HEK293 (cell line): Measurements from ENCODE around the gene ZNF33B.

Source experiments
- GLI2 ChIP-seq: fragments of 450-650 bp; formaldehyde crosslinking; IDR thresholded peaks from 2 replicates; pipeline ENCODE4; 2017; ENCODE audit warnings: missing biosample characterization, missing genetic modification characterization, low read depth, borderline replicate concordance
- KLF10 ChIP-seq: fragments of 450-650 bp; IDR thresholded peaks from 2 replicates; pipeline ENCODE4 v1.5.1; 2018; ENCODE audit warnings: missing biosample characterization, mild to moderate bottlenecking, missing genetic modification characterization
- REPIN1 ChIP-seq: fragments of 450-650 bp; formaldehyde crosslinking; IDR thresholded peaks from 2 replicates; pipeline ENCODE4 v1.5.1; 2017; ENCODE audit warnings: missing biosample characterization, missing genetic modification characterization, low read depth
- SCRT1 ChIP-seq: fragments of 450-650 bp; formaldehyde crosslinking; IDR thresholded peaks from 2 replicates; pipeline ENCODE4 v1.5.1; 2016; ENCODE audit warnings: missing biosample characterization, missing genetic modification characterization, borderline replicate concordance
- SCRT2 ChIP-seq: fragments of 450-650 bp; formaldehyde crosslinking; IDR thresholded peaks from 2 replicates; pipeline ENCODE4 v1.5.1; 2016; ENCODE audit warnings: missing biosample characterization, missing genetic modification characterization
- SP2 ChIP-seq: fragments of 450-650 bp; formaldehyde crosslinking; IDR thresholded peaks from 2 replicates; pipeline ENCODE4 v1.5.1; 2016; ENCODE audit warnings: missing biosample characterization, missing genetic modification characterization
- YY2 ChIP-seq: fragments of 450-650 bp; formaldehyde crosslinking; IDR thresholded peaks from 2 replicates; pipeline ENCODE4 v1.5.1; 2016; ENCODE audit warnings: missing biosample characterization, missing genetic modification characterization
- ZBTB20 ChIP-seq: fragments of 450-650 bp; formaldehyde crosslinking; IDR thresholded peaks from 2 replicates; pipeline ENCODE4 v1.5.1; 2016; ENCODE audit warnings: missing biosample characterization, missing genetic modification characterization
- ZBTB21 ChIP-seq: fragments of 450-650 bp; formaldehyde crosslinking; IDR thresholded peaks from 2 replicates; pipeline ENCODE4 v1.5.1; 2017; ENCODE audit warnings: missing biosample characterization, missing genetic modification characterization
- ZFHX2 ChIP-seq: fragments of 450-650 bp; formaldehyde crosslinking; conservative IDR thresholded peaks from 2 replicates; pipeline ENCODE4 v1.5.1; 2016; ENCODE audit warnings: missing biosample characterization, missing genetic modification characterization
- ZIC2 ChIP-seq: fragments of 450-650 bp; formaldehyde crosslinking; IDR thresholded peaks from 2 replicates; pipeline ENCODE4 v1.5.1; 2016; ENCODE audit warnings: missing biosample characterization, missing genetic modification characterization
- ZNF121 ChIP-seq: fragments of 450-650 bp; formaldehyde crosslinking; IDR thresholded peaks from 2 replicates; pipeline ENCODE4 v1.5.1; 2016; ENCODE audit warnings: missing biosample characterization, missing genetic modification characterization
- ZNF132 ChIP-seq: fragments of 450-650 bp; formaldehyde crosslinking; IDR thresholded peaks from 2 replicates; pipeline ENCODE4 v1.5.1; 2017; ENCODE audit warnings: missing biosample characterization, missing genetic modification characterization, borderline replicate concordance
- ZNF2 ChIP-seq: fragments of 450-650 bp; formaldehyde crosslinking; IDR thresholded peaks from 2 replicates; pipeline ENCODE4 v1.5.1; 2016; ENCODE audit warnings: missing biosample characterization, missing genetic modification characterization
- ZNF302 ChIP-seq: fragments of 450-650 bp; formaldehyde crosslinking; IDR thresholded peaks from 2 replicates; pipeline ENCODE4 v1.5.1; 2016; ENCODE audit warnings: missing biosample characterization, missing genetic modification characterization, low read depth
- ZNF473 ChIP-seq: fragments of 450-650 bp; formaldehyde crosslinking; IDR thresholded peaks from 2 replicates; pipeline ENCODE4 v1.5.1; 2017; ENCODE audit warnings: missing biosample characterization, missing genetic modification characterization
- ZNF48 ChIP-seq: fragments of 450-650 bp; formaldehyde crosslinking; IDR thresholded peaks from 2 replicates; pipeline ENCODE4 v1.5.1; 2016; ENCODE audit warnings: missing biosample characterization, missing genetic modification characterization
- ZNF530 ChIP-seq: fragments of 450-650 bp; formaldehyde crosslinking; IDR thresholded peaks from 2 replicates; pipeline ENCODE4 v1.5.1; 2016; ENCODE audit warnings: low read depth, missing biosample characterization, missing genetic modification characterization
- ZNF585B ChIP-seq: fragments of 450-650 bp; formaldehyde crosslinking; IDR thresholded peaks from 2 replicates; pipeline ENCODE4 v1.5.1; 2016; ENCODE audit warnings: missing biosample characterization, missing genetic modification characterization
- ZNF600 ChIP-seq: fragments of 450-650 bp; formaldehyde crosslinking; IDR thresholded peaks from 2 replicates; pipeline ENCODE4 v1.5.1; 2016; ENCODE audit warnings: missing biosample characterization, missing genetic modification characterization
- ZNF610 ChIP-seq: fragments of 450-650 bp; formaldehyde crosslinking; IDR thresholded peaks from 2 replicates; pipeline ENCODE4 v1.5.1; 2016; ENCODE audit warnings: missing biosample characterization, missing genetic modification characterization, borderline replicate concordance
- ZNF660 ChIP-seq: fragments of 450-650 bp; IDR thresholded peaks from 2 replicates; pipeline ENCODE4 v1.5.1; 2018; ENCODE audit warnings: missing biosample characterization, mild to moderate bottlenecking, missing genetic modification characterization
- ZNF747 ChIP-seq: fragments of 450-650 bp; formaldehyde crosslinking; IDR thresholded peaks from 2 replicates; pipeline ENCODE4 v1.5.1; 2016; ENCODE audit warnings: missing biosample characterization, missing genetic modification characterization
- ZNF76 ChIP-seq: fragments of 450-650 bp; formaldehyde crosslinking; IDR thresholded peaks from 2 replicates; pipeline ENCODE4; 2016; ENCODE audit warnings: low read depth, missing biosample characterization, missing genetic modification characterization, borderline replicate concordance
- ZNF830 ChIP-seq: fragments of 450-650 bp; IDR thresholded peaks from 2 replicates; pipeline ENCODE4 v1.5.0; 2018; ENCODE audit warnings: missing biosample characterization, missing genetic modification characterization, low read depth, mild to moderate bottlenecking, moderate library complexity
- TF ChIP-seq, protein P1 (sequence below): fragments of 450-650 bp; formaldehyde crosslinking; IDR thresholded peaks from 2 replicates; pipeline ENCODE4 v1.5.1; 2016; ENCODE audit warnings: missing biosample characterization, missing genetic modification characterization
- TF ChIP-seq, protein P2 (sequence below): fragments of 450-650 bp; formaldehyde crosslinking; IDR thresholded peaks from 2 replicates; pipeline ENCODE4 v1.5.1; 2016; ENCODE audit warnings: missing biosample characterization, missing genetic modification characterization
- TF ChIP-seq, protein P3 (sequence below): fragments of 450-650 bp; formaldehyde crosslinking; IDR thresholded peaks from 2 replicates; pipeline ENCODE4 v1.5.1; 2016; ENCODE audit warnings: missing biosample characterization, missing genetic modification characterization
- TF ChIP-seq, protein P4 (sequence below): fragments of 450-650 bp; formaldehyde crosslinking; conservative IDR thresholded peaks from 2 replicates; pipeline ENCODE4 v1.5.1; 2016; ENCODE audit warnings: low read depth, missing biosample characterization, missing genetic modification characterization
- TF ChIP-seq, protein P5 (sequence below): fragments of 450-650 bp; IDR thresholded peaks from 2 replicates; pipeline ENCODE4 v1.5.1; 2018; ENCODE audit warnings: missing biosample characterization, mild to moderate bottlenecking, missing genetic modification characterization

Gene ZNF33B

DNA sequence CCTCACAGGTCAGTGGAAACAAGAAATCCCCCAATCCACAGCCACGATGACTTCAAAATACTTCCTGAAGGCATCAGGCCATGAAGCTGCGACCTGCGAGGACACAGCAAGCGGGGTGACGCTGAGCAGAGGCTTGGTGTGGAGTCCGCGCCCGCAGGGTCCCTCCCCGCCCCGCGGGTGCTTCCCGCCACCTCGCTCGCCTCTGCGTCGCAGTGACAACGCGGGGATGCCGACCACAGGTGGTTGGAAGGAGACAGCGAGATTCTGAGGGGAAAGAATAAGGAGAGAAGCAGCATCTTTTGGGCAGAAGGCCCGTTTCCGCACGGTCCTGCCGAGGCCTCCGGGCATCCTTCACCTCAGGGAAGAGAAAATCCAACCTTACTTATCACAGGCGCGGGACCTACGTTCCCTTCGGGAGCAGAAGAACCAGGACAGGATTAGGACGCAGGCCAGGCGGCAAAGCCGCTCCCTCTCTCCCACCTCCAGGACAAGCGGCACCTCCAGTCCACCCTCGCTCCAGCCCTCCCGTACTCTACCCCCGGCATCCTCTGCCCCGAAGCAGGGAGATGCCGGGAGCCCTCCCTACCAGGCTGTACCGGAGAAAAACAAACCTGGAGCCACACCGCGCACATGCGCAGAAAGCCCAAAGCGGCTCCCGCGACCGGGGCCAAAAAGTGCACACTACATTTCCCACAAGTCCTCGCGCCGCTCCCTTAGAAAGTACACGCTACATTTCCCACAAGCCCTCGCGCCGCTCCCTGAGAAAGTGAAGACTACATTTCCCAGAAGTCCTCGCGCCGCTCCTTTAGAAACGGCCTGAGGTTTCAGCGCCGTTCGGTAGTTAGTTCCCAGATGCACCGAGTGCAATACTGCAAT lies 85.9 kb downstream of the ZNF33B start (continued):
- TF ChIP-seq ZNF830 (tag by site-specific recombination) (no peak), ZIC2 (tag by site-specific recombination) (peak; percentile 45; the same call in 1 of the 2 replicates), ZNF530 (tag by site-specific recombination) (no peak), ZNF132 (no peak), YY2 (tag by site-specific recombination) (no peak), ZNF2 (tag by site-specific recombination) (peak; percentile 69), ZNF610 (tag by site-specific recombination) (peak; percentile 54; the same call in 1 of the 2 replicates), SP2 (tag by site-specific recombination) (peak; percentile 28; the same call in 1 of the 2 replicates), ZNF48 (tag by site-specific recombination) (no peak), KLF10 (no peak), SCRT1 (peak; percentile 59), ZNF747 (tag by site-specific recombination) (no peak), ZNF76 (tag by site-specific recombination) (peak; percentile 98), ZNF121 (tag by site-specific recombination) (no peak), ZNF600 (tag by site-specific recombination) (0 out of 2 replicates have a peak, but pooled peaks have one; percentile 34), ZNF302 (tag by site-specific recombination) (no peak), ZNF660 (tag by site-specific recombination) (no peak), ZBTB21 (tag by site-specific recombination) (no peak), GLI2 (tag by site-specific recombination) (no peak), ZNF585B (tag by site-specific recombination) (0 out of 2 replicates have a peak, but pooled peaks have one; percentile 15), ZBTB20 (tag by site-specific recombination) (peak; percentile 59; the same call in 1 of the 2 replicates), ZNF473 (no peak), ZFHX2 (tag by site-specific recombination) (no peak), SCRT2 (tag by site-specific recombination) (peak; percentile 91), REPIN1 (tag by site-specific recombination) (no peak)
- TF ChIP-seq, protein P1, sequence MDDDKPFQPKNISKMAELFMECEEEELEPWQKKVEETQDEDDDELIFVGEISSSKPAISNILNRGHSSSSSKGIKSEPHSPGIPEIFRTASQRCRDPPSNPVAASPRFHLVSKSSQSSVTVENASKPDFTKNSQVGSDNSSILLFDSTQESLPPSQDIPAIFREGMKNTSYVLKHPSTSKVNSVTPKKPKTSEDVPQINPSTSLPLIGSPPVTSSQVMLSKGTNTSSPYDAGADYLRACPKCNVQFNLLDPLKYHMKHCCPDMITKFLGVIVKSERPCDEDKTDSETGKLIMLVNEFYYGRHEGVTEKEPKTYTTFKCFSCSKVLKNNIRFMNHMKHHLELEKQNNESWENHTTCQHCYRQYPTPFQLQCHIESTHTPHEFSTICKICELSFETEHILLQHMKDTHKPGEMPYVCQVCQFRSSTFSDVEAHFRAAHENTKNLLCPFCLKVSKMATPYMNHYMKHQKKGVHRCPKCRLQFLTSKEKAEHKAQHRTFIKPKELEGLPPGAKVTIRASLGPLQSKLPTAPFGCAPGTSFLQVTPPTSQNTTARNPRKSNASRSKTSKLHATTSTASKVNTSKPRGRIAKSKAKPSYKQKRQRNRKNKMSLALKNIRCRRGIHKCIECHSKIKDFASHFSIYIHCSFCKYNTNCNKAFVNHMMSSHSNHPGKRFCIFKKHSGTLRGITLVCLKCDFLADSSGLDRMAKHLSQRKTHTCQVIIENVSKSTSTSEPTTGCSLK (tag by site-specific recombination): no peak
- TF ChIP-seq, protein P2, sequence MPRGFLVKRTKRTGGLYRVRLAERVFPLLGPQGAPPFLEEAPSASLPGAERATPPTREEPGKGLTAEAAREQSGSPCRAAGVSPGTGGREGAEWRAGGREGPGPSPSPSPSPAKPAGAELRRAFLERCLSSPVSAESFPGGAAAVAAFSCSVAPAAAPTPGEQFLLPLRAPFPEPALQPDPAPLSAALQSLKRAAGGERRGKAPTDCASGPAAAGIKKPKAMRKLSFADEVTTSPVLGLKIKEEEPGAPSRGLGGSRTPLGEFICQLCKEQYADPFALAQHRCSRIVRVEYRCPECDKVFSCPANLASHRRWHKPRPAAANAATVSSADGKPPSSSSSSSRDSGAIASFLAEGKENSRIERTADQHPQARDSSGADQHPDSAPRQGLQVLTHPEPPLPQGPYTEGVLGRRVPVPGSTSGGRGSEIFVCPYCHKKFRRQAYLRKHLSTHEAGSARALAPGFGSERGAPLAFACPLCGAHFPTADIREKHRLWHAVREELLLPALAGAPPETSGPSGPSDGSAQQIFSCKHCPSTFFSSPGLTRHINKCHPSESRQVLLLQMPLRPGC (tag by site-specific recombination): no peak
- TF ChIP-seq, protein P3, sequence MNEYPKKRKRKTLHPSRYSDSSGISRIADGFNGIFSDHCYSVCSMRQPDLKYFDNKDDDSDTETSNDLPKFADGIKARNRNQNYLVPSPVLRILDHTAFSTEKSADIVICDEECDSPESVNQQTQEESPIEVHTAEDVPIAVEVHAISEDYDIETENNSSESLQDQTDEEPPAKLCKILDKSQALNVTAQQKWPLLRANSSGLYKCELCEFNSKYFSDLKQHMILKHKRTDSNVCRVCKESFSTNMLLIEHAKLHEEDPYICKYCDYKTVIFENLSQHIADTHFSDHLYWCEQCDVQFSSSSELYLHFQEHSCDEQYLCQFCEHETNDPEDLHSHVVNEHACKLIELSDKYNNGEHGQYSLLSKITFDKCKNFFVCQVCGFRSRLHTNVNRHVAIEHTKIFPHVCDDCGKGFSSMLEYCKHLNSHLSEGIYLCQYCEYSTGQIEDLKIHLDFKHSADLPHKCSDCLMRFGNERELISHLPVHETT: no peak
- TF ChIP-seq, protein P4, sequence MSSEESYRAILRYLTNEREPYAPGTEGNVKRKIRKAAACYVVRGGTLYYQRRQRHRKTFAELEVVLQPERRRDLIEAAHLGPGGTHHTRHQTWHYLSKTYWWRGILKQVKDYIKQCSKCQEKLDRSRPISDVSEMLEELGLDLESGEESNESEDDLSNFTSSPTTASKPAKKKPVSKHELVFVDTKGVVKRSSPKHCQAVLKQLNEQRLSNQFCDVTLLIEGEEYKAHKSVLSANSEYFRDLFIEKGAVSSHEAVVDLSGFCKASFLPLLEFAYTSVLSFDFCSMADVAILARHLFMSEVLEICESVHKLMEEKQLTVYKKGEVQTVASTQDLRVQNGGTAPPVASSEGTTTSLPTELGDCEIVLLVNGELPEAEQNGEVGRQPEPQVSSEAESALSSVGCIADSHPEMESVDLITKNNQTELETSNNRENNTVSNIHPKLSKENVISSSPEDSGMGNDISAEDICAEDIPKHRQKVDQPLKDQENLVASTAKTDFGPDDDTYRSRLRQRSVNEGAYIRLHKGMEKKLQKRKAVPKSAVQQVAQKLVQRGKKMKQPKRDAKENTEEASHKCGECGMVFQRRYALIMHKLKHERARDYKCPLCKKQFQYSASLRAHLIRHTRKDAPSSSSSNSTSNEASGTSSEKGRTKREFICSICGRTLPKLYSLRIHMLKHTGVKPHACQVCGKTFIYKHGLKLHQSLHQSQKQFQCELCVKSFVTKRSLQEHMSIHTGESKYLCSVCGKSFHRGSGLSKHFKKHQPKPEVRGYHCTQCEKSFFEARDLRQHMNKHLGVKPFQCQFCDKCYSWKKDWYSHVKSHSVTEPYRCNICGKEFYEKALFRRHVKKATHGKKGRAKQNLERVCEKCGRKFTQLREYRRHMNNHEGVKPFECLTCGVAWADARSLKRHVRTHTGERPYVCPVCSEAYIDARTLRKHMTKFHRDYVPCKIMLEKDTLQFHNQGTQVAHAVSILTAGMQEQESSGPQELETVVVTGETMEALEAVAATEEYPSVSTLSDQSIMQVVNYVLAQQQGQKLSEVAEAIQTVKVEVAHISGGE (tag by site-specific recombination): 0 out of 2 replicates have a peak, but pooled peaks have one; percentile 20
- TF ChIP-seq, protein P5, sequence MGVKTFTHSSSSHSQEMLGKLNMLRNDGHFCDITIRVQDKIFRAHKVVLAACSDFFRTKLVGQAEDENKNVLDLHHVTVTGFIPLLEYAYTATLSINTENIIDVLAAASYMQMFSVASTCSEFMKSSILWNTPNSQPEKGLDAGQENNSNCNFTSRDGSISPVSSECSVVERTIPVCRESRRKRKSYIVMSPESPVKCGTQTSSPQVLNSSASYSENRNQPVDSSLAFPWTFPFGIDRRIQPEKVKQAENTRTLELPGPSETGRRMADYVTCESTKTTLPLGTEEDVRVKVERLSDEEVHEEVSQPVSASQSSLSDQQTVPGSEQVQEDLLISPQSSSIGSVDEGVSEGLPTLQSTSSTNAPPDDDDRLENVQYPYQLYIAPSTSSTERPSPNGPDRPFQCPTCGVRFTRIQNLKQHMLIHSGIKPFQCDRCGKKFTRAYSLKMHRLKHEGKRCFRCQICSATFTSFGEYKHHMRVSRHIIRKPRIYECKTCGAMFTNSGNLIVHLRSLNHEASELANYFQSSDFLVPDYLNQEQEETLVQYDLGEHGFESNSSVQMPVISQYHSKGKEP (tag by site-specific recombination): peak; percentile 54; the same call in 1 of the 2 replicates
